ENCODE measurements around the gene CISD2.
"Not testable (repeated sequence)": the region's sequence is repeated elsewhere in the genome, so short reads cannot be mapped to it uniquely, and the experiment has no call there.

CISD2 gene

DNA sequence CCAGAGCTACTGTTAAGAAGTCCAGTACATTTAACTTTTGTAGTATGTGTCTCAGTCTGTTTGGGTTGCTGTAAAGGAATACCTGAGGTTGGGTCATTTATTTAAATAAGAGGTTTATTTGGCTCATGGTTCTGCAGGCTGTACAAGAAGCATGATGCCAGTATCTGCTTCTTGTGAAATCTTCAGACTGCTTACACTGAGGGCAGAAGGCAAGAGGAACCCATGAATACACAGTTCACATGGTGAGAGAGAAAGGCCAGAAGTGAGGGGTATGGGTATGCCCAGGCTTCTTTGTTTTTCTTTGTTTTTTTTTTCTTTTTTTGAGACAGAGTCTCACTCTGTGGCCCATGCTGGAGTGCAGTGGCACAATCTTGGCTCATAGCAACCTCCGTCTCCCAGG is 6.0 kb upstream of the CISD2 start:
- no peak for DNase-seq (ENCODE audit: low read depth)
- H3K4me3 ChIP-seq (ENCODE audit: low read depth, low read length): no peak overlapping the region
- in situ Hi-C loops (cut with HindIII; ENCODE audit: low sequenced_read_pairs): no loop called here
- TF ChIP-seq, protein P1, sequence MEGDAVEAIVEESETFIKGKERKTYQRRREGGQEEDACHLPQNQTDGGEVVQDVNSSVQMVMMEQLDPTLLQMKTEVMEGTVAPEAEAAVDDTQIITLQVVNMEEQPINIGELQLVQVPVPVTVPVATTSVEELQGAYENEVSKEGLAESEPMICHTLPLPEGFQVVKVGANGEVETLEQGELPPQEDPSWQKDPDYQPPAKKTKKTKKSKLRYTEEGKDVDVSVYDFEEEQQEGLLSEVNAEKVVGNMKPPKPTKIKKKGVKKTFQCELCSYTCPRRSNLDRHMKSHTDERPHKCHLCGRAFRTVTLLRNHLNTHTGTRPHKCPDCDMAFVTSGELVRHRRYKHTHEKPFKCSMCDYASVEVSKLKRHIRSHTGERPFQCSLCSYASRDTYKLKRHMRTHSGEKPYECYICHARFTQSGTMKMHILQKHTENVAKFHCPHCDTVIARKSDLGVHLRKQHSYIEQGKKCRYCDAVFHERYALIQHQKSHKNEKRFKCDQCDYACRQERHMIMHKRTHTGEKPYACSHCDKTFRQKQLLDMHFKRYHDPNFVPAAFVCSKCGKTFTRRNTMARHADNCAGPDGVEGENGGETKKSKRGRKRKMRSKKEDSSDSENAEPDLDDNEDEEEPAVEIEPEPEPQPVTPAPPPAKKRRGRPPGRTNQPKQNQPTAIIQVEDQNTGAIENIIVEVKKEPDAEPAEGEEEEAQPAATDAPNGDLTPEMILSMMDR (IDR thresholded peaks at IDR 0.05; ENCODE audit: low read depth, low read length, missing control alignments): no peak

DNA sequence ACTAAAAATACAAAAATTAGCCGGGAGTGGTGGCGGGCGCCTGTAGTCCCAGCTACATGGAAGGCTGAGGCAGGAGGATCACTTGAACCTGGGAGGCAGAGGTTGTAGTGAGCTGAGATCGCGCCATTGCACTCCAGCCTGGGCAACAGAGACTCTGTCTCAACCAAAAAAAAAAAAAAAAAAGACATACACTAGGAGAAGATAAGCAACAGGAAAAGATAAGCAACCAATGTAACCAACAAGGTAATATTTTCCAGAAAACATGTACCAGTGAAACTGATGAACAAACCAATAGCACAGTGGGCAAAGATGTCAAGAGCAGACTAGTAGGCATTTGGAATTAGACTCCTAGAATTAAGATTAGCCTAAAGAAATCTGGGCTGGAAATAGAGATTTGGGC is 3.5 kb upstream of the CISD2 start:
- in situ Hi-C loops (cut with HindIII; ENCODE audit: low sequenced_read_pairs); DNase-seq (ENCODE audit: low read depth); H3K4me3 ChIP-seq (ENCODE audit: low read depth, low read length): not testable (repeated sequence)

DNA sequence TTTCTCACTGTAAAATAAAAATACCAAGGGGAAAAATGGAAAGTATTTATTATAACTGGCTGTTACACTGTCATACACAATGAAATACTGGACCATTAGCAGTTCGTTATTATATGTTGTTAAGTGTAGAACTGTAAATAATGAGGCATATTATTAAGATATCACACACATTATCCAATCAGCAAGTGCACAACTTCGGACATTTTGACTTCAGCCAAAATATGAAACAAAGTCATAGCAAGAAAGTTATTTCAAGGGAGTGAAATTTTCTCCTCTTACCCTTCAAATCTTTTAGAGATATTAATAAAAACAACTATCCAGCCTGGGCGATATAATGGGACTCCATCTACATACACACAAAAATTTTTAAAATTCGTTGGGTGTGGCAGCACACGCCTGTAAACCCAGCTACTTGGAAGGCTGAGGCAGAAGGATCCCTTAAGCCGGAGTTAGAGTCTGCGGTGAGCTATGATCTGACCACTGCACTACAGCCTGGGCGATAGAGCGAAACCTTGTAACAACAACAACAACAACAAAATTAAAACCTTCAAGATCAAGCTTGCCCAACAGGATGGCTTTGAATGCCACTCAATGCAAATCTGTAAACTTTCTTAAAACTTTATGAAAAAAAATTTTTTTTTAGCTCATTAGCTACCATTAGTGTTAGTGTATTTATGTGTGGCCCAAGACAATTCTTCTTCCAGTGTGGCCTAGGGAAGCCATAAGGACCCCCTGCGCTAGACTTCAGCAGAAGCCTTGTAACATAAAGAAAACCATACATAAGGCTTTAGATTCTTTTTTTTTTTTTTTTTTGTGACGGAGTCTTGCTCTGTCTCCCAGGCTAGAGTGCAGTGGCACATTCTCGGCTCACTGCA is 1.3 kb upstream of the CISD2 start:
- H3K4me3 ChIP-seq (ENCODE audit: low read depth, low read length): peak overlapping the region; percentile 68
- TF ChIP-seq, protein P1 (IDR thresholded peaks at IDR 0.05; ENCODE audit: low read depth, low read length, missing control alignments): no peak
- no peak for DNase-seq (ENCODE audit: low read depth)
- in situ Hi-C loops (cut with HindIII; ENCODE audit: low sequenced_read_pairs): no loop called here

DNA sequence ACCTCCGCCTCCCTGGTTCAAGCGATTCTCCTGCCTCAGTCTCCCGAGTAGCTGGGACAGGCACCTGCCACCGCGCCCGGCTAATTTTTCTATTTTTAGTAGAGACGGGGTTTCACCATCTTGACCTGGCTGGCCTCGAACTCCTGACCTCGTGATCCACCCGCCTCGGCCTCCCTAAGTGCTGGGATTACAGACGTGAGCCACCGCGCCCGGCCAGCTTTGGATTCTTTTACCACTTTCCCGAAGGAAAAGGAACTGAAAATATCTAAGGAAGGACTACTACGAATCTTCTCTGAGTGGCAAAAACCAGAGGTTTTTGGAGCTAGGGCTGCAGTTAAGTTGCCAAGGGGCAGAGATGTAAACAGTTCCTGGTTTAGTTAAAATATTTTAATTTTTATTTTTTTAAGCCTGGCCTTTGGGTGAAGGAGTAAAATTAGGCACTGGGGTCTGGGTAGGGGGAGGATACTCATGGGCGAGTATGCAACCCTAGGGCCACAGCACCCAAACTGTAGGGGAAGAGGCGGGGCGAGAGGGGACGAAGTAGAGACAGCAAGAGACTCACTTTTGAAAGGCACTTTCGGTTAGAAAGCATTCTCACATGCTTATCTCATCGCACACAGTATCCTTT is 525 bp upstream of the CISD2 start:
- H3K4me3 ChIP-seq (ENCODE audit: low read depth, low read length): peak overlapping the region; percentile 68
- TF ChIP-seq, protein P1 (IDR thresholded peaks at IDR 0.05; ENCODE audit: low read depth, low read length, missing control alignments): no peak
- DNase-seq (ENCODE audit: low read depth): no peak
- in situ Hi-C loops (cut with HindIII; ENCODE audit: low sequenced_read_pairs): no loop called here

DNA sequence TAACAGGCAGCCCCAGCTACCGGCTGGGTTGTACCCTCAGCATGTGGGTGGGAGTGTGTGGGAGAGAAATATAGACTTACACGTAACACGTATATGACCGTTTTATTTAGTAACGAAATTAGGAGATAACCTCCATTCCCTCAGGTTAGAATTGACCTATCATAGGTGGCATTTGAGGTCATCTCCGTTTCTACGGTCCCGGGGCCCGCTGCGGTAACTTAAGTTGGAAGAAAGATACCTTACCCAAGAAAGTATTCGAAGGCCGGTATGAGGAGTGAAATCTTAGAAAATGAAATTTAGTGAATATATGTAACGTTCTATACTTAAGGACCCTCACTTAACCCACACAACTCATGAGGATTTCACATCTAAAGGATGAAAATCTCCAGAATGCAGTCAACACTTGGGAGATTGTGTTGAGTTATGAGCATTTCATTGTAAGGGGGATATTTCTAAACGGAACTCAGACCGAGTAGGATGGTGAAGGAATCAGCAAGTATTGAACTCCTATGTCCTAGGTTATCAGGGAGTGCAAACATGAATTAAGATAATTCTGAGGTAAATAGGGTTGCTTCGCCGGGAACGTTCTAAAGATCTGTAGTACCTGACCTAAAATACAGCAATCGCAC is 891 bp downstream of the CISD2 start:
- peak overlapping the region; percentile 68 for H3K4me3 ChIP-seq (ENCODE audit: low read depth, low read length)
- in situ Hi-C loops (cut with HindIII; ENCODE audit: low sequenced_read_pairs): no loop called here
- DNase-seq (ENCODE audit: low read depth): no peak
- TF ChIP-seq, protein P1 (IDR thresholded peaks at IDR 0.05; ENCODE audit: low read depth, low read length, missing control alignments): no peak

DNA sequence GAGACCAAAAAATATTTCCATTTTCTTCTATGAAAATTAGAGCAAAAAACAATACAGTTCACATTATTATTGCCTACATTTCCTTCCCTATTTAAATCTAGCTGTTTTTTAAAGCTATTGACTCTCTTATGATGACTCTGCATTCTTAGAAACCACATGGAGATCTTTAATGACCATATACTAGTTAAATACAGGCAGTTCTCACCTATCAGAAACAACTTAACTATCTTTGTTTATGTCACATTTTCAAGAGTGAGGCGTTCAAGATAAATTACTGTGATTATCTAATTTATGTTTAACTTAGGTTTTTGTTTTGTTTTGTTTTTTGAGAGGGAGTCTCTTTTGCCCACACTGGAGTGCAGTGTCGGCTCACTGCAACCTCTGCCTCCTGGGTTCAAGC is 3.0 kb downstream of the CISD2 start:
- in situ Hi-C loops (cut with HindIII; ENCODE audit: low sequenced_read_pairs): no loop called here
- TF ChIP-seq, protein P1 (IDR thresholded peaks at IDR 0.05; ENCODE audit: low read depth, low read length, missing control alignments): no peak
- no peak for DNase-seq (ENCODE audit: low read depth)

DNA sequence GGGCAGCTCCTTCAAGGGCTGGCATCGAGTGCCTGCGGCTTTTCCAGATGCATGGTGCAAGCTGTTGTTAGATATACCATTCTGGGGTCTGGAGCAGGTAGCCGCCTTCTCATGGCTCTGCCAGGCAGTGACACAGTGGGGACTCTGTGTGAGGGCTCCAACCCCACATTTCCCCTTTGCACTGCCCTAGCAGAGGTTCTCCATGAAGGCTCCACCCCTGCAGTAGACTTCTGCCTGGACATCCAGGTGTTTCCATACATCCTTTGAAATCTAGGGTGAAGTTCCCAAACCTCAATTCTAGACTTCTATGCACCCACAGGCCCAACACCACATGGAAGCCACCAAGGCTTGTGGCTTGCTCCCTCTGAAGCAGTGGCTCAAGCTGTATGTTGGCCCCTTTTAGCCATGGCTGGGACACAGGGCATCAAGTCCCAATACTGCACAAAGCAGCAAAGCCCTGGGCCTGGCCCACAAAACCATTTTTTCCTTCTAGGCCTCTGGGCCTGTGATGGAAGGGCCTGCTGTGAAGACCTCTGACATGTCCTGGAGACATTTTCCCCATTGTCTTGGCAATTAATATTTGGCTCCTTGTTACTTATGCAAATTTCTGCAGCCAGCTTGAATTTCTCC is 8.8 kb downstream of the CISD2 start:
- DNase-seq (ENCODE audit: low read depth); in situ Hi-C loops (cut with HindIII; ENCODE audit: low sequenced_read_pairs): not testable (repeated sequence)

More for the DNA sequence above, 3.0 kb downstream of the CISD2 start:
- H3K4me3 ChIP-seq (ENCODE audit: low read depth, low read length): no peak overlapping the region

DNA sequence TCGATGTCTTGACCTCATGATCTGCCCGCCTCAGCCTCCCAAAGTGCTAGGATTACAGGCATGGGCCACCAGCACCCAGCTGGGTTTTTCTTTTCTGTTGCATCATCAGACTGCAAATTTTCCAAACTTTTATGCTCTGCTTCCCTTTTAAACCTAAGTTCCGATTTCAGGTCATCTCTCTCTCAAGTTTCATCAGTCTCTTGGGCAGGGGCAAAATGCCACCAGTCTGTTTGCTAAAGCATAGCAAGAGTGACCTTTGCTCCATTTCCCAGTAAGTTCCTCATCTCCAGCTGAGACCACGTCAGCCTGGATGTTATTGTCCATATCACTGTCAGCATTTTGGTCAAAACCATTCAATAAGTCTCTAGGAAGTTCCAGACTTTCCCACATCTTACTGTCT is 9.6 kb downstream of the CISD2 start:
- H3K4me3 ChIP-seq (ENCODE audit: low read depth, low read length); in situ Hi-C loops (cut with HindIII; ENCODE audit: low sequenced_read_pairs): not testable (repeated sequence)
- DNase-seq (ENCODE audit: low read depth): peak; percentile 77

More for the DNA sequence above, 8.8 kb downstream of the CISD2 start:
- H3K4me3 ChIP-seq (ENCODE audit: low read depth, low read length): not testable (repeated sequence)
